ENCODE measurements around the gene TLR10.
"Not testable (repeated sequence)": the region's sequence is repeated elsewhere in the genome, so short reads cannot be mapped to it uniquely, and the experiment has no call there.

The TLR10 gene

DNA sequence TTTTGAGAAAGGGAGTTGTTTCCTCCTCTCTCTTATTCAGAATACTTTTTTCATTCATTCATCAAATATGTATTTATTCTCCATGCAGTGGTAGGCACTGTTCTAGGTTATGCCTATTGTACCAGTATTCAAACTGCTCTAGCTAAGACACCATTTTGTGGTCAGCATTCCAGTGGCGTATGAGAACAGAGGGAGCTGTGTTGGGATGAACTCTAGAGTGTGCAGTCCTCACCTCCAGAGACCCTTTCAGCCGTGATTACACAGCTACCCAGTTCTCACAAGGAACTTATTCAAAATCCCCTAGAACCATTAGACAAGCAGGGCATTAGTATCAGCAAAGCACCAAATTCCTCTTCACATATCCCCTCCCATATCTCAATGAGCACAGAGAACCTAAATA is 17.6 kb upstream of the TLR10 start:
- no peak for DNase-seq

GRCh38 chr4:38795087-38795486 is 12.3 kb upstream of the TLR10 start:
- no peak for DNase-seq

GRCh38 chr4:38794051-38794450 is 11.3 kb upstream of the TLR10 start:
- DNase-seq, result no peak

DNA sequence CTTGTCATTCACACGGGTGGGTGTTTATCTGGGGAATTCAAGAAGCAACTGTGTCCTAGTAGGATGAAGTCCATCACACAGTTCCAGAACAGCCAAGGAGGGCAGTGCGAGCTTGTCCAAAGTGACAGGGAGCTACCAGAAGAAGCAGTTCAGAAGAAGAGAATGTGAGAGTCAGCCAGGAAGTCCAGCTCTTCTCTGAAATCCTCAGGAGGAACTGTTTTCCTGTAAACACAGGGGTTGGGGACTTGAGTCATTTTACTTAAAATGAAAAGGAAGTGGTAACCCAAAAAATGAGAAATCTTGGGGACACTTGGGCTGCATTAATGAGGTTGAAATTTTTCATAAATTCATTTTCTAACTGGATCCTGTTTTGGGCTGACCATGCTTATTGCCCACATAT is 8.2 kb upstream of the TLR10 start:
- no peak for DNase-seq

GRCh38 chr4:38788317-38788716 is 5.5 kb upstream of the TLR10 start:
- DNase-seq, result peak; percentile 43

- no peak for DNase-seq
These were observed 4.9 kb upstream of the TLR10 start for GRCh38 chr4:38787693-38788092.

DNA sequence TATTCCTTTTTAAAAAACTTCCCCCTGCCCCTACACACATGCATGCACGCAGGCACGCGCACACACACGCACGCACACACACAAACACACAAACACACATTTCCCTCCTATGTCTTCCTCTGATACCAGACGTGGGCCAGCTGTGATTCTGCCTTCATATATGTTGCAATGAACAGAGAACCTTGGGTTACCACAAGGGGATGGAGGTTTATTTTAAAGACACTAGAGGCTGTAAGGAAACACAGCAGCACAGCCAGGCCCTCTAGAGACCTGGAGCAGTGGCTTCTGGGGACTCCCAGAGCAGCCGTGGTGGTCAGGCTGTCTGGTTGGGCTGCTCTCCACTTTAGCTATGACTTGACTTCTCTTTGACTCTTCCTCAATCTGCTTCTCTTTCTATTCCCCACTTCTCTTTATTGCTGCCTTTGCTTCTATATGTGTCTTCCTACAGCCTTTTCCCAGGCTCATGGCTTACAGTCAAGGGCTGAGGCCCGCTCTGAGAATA is 3.2 kb upstream of the TLR10 start:
- DNase-seq, result no peak

DNA sequence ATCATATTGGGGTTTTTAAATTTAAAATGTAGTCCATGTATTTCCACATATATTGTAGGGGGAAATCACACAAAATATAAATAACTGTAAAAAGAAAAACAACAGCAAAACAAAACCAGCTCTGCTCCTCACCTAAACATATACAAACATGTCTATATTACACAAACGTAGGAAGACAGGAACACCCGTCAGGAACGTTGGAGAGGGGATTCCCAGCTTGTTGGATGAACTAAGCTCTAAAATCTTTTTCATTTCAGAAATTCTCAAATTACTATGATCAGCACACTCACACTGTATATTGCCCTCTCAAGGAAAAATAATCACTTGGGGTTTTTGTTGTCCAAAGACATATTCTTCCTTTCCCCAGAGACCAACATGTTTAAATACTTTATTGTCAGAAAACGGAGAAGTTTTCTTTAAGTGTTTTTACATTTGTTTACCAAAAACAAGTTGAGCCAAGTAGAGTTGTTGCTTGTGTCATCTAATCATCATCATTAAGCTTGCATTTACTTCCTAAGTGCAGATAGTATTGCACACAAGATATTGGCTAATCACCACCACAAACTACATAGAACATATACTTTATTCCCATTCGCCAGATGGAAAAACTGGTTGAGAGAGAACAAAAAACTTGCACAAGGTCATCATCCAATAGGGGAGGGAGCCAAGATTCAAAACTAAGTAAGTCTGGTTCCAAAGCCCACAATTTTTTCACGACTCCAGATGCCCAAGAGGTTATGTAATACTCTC is 2.4 kb upstream of the TLR10 start:
- DNase-seq, result no peak

DNA sequence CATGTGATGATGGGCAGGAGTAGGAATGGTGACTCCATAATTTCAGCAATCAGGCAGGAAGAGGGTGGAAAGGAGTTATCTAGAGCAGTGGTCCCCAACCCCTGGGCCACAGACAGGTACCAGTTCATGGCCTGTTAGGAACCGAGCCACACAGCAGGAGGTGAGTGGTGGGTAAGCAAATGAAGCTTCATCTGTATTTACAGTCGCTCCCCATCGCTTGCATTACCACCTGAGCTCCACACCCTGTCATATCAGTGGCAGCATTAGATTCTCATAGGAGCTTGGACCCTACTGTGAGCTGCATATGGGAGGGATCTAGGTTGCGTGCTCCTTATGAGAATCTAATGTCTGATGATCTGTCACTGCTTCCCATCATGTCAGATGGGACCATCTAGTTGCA is 1.4 kb upstream of the TLR10 start:
- no peak for DNase-seq

DNA sequence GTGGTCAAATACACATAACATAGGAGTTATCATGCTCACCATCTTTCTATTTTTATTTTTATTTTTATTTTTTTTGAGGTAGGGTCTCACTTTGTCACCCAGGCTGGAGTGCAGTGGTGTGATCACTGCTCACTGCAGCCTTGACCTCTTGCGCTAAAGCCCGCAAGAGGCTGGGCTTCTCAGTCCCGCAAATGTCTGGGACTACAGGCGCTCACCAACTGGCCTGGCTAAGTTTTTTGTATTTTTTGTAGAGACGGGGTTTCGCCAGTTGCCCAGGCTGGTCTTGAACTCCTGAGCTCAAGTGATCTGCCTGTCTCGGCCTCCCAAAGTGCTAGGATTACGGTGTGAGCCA is 295 bp upstream of the TLR10 start:
- no peak for DNase-seq

DNA sequence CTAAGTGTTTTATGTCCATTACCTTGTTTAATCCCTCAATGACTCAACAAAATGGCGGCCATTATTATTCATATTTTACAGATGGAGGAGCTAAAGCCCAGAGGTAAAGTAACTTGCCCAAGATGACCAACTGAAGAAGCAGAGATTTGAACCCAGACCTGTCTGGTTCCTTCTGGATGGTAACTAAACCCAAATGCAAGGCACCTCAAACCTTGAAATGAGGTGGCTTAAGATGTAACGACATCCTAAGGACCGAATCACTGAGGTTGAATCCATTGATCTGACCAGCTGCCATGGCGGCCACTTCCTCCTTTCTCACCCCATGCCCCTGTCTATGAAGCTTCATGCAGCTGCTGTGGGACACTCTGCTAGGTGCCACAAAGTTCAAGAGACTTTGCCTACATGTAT is 932 bp downstream of the TLR10 start:
- no peak for DNase-seq

GRCh38 chr4:38780833-38781484 is 1.8 kb downstream of the TLR10 start:
- DNase-seq, result no peak

DNA sequence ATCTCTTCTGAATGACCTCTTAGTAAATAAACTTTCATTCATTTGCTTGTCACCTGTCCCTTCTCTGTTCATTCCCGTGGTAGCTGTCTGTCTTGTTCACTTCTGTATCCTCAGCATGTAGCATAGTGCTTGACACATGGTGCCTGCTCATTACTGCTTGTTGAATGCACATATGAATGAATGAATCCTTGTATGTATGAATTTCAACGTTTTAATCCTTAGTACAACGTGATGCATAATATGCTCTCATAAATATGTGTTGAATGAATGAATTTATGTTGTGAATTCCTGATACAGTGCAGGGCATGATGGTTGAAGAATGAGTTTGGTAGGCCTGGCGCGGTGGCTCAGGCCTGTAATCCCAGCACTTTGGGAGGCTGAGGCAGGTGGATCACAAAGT is 3.0 kb downstream of the TLR10 start:
- no peak for DNase-seq

GRCh38 chr4:38777925-38778324 is 4.9 kb downstream of the TLR10 start:
- not testable (repeated sequence) for DNase-seq

GRCh38 chr4:38775326-38775725 is 7.5 kb downstream of the TLR10 start:
- no peak for DNase-seq

DNA sequence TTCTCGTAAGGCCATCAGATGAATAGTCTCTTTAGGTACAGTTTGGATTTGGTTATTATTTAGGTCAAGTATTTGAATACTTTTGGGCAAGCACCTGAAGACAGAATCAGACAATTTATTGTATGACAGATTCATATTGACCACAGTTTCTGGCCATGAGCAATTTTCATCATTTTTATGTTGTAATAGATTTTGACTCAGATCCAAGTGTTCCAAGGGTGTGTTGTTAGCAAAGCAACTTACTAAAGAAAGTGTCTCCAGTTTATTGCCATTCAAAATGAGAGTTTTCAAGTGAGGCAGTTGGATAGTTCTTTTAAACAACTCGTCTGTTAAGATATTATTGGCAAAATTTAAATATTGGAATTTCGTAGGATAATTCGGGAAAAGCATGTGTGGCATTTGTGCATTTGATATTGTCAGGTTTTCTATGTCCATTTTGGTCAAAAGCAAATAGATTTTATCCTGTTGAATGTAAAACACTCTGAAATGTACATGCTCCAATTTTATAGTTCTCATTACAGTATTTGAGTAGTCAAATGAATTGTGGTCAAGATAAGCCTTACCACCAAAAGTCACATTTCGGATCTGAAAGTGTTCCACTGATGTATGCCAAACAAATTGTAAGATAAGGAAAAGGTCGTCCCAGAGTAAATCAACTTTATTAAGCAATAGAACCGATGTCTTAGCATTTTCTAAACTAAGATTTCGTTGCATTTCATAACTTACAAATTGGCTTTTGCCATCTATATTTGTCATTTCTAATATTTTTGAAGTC is 8.4 kb downstream of the TLR10 start:
- DNase-seq, result peak; percentile 36

- DNase-seq, result not testable (repeated sequence)
These were observed 12.5 kb downstream of the TLR10 start for GRCh38 chr4:38770281-38770680.

- DNase-seq, result no peak
These were observed 12.9 kb downstream of the TLR10 start for GRCh38 chr4:38769857-38770256.

DNA sequence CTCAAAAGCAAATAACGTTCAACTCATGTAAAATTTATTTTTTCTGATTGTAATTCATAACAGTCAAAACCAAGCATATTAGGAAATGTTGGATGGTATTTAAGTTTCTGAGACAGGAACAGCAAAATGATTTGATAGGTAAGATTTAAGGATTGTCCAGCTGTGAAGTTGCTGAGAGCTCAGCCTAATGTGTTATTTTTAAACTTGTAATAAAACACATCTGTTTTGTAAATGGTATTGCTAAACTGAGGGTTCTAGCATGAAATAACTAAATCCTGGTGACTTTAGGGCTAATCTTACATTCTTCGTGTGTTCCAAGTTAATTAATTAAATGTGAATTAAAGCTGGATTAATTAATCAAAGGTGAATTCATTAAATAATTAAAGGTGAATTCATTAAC is 13.3 kb downstream of the TLR10 start:
- DNase-seq, result no peak

- peak; percentile 64 for DNase-seq
These were observed 13.8 kb downstream of the TLR10 start for GRCh38 chr4:38768968-38769394.

- not testable (repeated sequence) for DNase-seq
These were observed 15.8 kb downstream of the TLR10 start for GRCh38 chr4:38766940-38767339.

DNA sequence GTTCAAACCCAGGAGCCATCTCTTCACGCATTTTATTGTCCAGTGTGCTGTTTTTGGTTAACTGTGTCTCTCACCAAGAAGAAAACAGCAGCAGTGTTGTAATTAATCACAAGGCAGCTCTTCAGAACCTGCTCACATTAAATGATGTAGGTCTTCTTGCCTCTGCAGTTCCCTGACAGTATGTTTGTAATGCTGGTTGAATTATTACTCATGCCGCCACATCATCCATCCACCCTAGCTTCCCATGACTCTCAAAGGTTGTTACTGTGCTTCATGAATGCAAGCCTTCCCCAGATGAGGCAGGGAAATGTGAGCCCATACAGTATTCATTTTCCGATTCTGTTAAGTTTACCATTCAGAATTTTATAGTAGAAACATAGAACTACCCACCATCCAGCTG is 17.4 kb downstream of the TLR10 start:
- peak; percentile 52 for DNase-seq

GRCh38 chr4:38764277-38764676 is 18.5 kb downstream of the TLR10 start:
- no peak for DNase-seq

GRCh38 chr4:38762560-38762959 is 20.2 kb downstream of the TLR10 start:
- DNase-seq, result no peak

Measured in fibroblast of upper back skin (primary cell).